HG03280 (cell line): ENCODE measurements around the gene AGAP4.
"Not testable (repeated sequence)": the region's sequence is repeated elsewhere in the genome, so short reads cannot be mapped to it uniquely, and the experiment has no call there.

Experiments
- ATAC-seq: cut with Tn5 transposase; IDR thresholded peaks from one replicate; pipeline ENCODE4 v1.9.1; 2021; ENCODE audit warnings: mild to moderate bottlenecking, moderate library complexity; ENCODE audit not compliant: unreplicated experiment

Gene AGAP4

GRCh38 chr10:45847400-45847799 is at the start of gene AGAP4:
AGAP4 (minus strand) TSS chr10:45847500; CDS start chr10:45847347, 153 bp downstream.
- not testable (repeated sequence) for ATAC-seq

- not testable (repeated sequence) for ATAC-seq
Measured at GRCh38 chr10:45890721-45891120, 43.4 kb upstream of the AGAP4 start.

GRCh38 chr10:45889539-45890230 is 42.4 kb upstream of the AGAP4 start:
- not testable (repeated sequence) for ATAC-seq

- ATAC-seq, result not testable (repeated sequence)
Measured at GRCh38 chr10:45882880-45883279, 35.6 kb upstream of the AGAP4 start.

- not testable (repeated sequence) for ATAC-seq
Measured at GRCh38 chr10:45865404-45865803, 18.1 kb upstream of the AGAP4 start.

- not testable (repeated sequence) for ATAC-seq
Measured at GRCh38 chr10:45864264-45864663, 17.0 kb upstream of the AGAP4 start.

GRCh38 chr10:45863632-45864031 is 16.3 kb upstream of the AGAP4 start:
- not testable (repeated sequence) for ATAC-seq

- not testable (repeated sequence) for ATAC-seq
Measured at GRCh38 chr10:45857931-45858330, 10.6 kb upstream of the AGAP4 start.

- not testable (repeated sequence) for ATAC-seq
Measured at GRCh38 chr10:45848467-45848866, 1.2 kb upstream of the AGAP4 start.

- ATAC-seq, result not testable (repeated sequence)
Measured at GRCh38 chr10:45822918-45823317, 24.4 kb downstream of the AGAP4 start.

- ATAC-seq, result not testable (repeated sequence)
Measured at GRCh38 chr10:45820107-45820830, 27.0 kb downstream of the AGAP4 start.

GRCh38 chr10:45819552-45819951 is 27.7 kb downstream of the AGAP4 start:
- no peak for ATAC-seq

- no peak for ATAC-seq
Measured at GRCh38 chr10:45817912-45818311, 29.4 kb downstream of the AGAP4 start.

- no peak for ATAC-seq
Measured at GRCh38 chr10:45817130-45817859, 30.0 kb downstream of the AGAP4 start.

- not testable (repeated sequence) for ATAC-seq
Measured at GRCh38 chr10:45814146-45814545, 33.2 kb downstream of the AGAP4 start.

- not testable (repeated sequence) for ATAC-seq
Measured at GRCh38 chr10:45812959-45813358, 34.3 kb downstream of the AGAP4 start.

- ATAC-seq, result no peak
Measured at GRCh38 chr10:45811075-45811474, 36.2 kb downstream of the AGAP4 start.

- ATAC-seq, result no peak
Measured at GRCh38 chr10:45809837-45810236, 37.5 kb downstream of the AGAP4 start.

- ATAC-seq, result not testable (repeated sequence)
Measured at GRCh38 chr10:45804996-45805395, 42.3 kb downstream of the AGAP4 start.

GRCh38 chr10:45803060-45804010 is 44.0 kb downstream of the AGAP4 start:
- ATAC-seq, result not testable (repeated sequence)
